OCI-LY7 (cell line): ENCODE results near the gene FAM174B. TPM values are rescaled to one million over a fixed set of nuclear protein-coding genes. Genes with fewer than 3 reads are reported as not detected.

ENCODE experiments used
- BruUV-seq: library from RNA; stranded (reverse); fragments of 400-500 nt; replicated peaks from 2 replicates; lab custom pipeline; 2021; lab: Mats Ljungman, UMichigan
- CTCF ChIA-PET: fragments of 300-600 bp; sonication (Branson Sonifier 250); formaldehyde crosslinking; loops from one replicate; lab custom pipeline; 2022; ENCODE audit warnings: antibody characterized with exemption; ENCODE audit not compliant: unreplicated experiment; lab: Charles Lee
- POLR2A ChIA-PET: fragments of 300-600 bp; sonication (Branson Sonifier 250); formaldehyde crosslinking; loops from one replicate; lab custom pipeline; 2022; ENCODE audit warnings: antibody characterized with exemption; lab: Charles Lee
- DNase-seq: peaks from one replicate; pipeline ENCODE4 v3.0.0-alpha.2; 2015; ENCODE audit warnings: low spot score
- H2AFZ ChIP-seq: fragments of 200-600 bp; sonication (generic), shearing (Covaris generic); 2 replicates; pipeline ENCODE4 v1.6.1; 2014; ENCODE audit warnings: mild to moderate bottlenecking, antibody characterized with exemption, low read length, moderate library complexity
- H3K27ac ChIP-seq: fragments of 200-600 bp; sonication (generic); 2 replicates; pipeline ENCODE4 v1.5.1; 2014; ENCODE audit warnings: mixed run types, low read depth, mild to moderate bottlenecking, moderate library complexity, low read length, inconsistent platforms; ENCODE audit not compliant: poor library complexity, severe bottlenecking
- H3K36me3 ChIP-seq: fragments of 200-600 bp; sonication (generic); 2 replicates; pipeline ENCODE4 v1.6.1; 2014; ENCODE audit warnings: mild to moderate bottlenecking, antibody characterized with exemption, low read length, moderate library complexity, mixed read lengths; ENCODE audit not compliant: insufficient read depth
- H3K4me1 ChIP-seq: fragments of 200-600 bp; sonication (generic); 2 replicates; pipeline ENCODE4 v1.5.1; 2014; ENCODE audit warnings: mild to moderate bottlenecking, low read length; ENCODE audit not compliant: insufficient read depth, poor library complexity, severe bottlenecking
- H3K4me2 ChIP-seq: fragments of 200-600 bp; sonication (generic); 2 replicates; pipeline ENCODE4 v1.6.1; 2014; ENCODE audit warnings: mild to moderate bottlenecking, low read length
- H3K4me3 ChIP-seq: fragments of 200-600 bp; sonication (generic); 2 replicates; pipeline ENCODE4 v1.5.1; 2014; ENCODE audit warnings: mild to moderate bottlenecking, low read depth, low read length; ENCODE audit not compliant: poor library complexity, severe bottlenecking
- H3K79me2 ChIP-seq: fragments of 200-600 bp; sonication (generic); 2 replicates; pipeline ENCODE4 v1.6.1; 2016; ENCODE audit warnings: low read depth, mild to moderate bottlenecking, low read length, moderate library complexity, mixed read lengths; ENCODE audit not compliant: insufficient read depth
- H3K9me2 ChIP-seq: fragments of 200-600 bp; sonication (generic); 2 replicates; pipeline ENCODE4 v1.6.1; 2016; ENCODE audit warnings: mild to moderate bottlenecking, low read length, mixed read lengths; ENCODE audit not compliant: insufficient read depth
- H3K9me3 ChIP-seq: fragments of 200-600 bp; sonication (generic); 2 replicates; pipeline ENCODE4 v1.6.1; 2014; ENCODE audit warnings: mild to moderate bottlenecking, mixed run types, low read length, mixed read lengths
- H4K20me1 ChIP-seq: fragments of 200-600 bp; sonication (generic); 2 replicates; pipeline ENCODE4 v1.6.1; 2014; ENCODE audit warnings: mild to moderate bottlenecking, antibody characterized with exemption, low read length, moderate library complexity, mixed read lengths; ENCODE audit not compliant: insufficient read depth
- CTCF ChIP-seq: fragments of 200-600 bp; sonication (generic); conservative IDR thresholded peaks from 2 replicates; pipeline ENCODE4 v1.5.1; 2014; ENCODE audit warnings: mild to moderate bottlenecking, antibody characterized with exemption, low read length, moderate library complexity, mixed read lengths
- EZH2phosphoT487 ChIP-seq: fragments of 200-600 bp; sonication (generic); IDR thresholded peaks from 2 replicates; pipeline ENCODE4 v1.6.1; 2018; ENCODE audit warnings: low read depth, borderline replicate concordance, mild to moderate bottlenecking, mixed run types, antibody characterized with exemption, low read length, moderate library complexity, mixed read lengths
- intact Hi-C: fragments of 100-400 bp; cut with micrococcal nuclease; formaldehyde crosslinking; loops from one replicate; pipeline ENCODE4 v1.10.0; 2022; ENCODE audit not compliant: unreplicated experiment
- total RNA-seq, 2 experiments: library from RNA; depleted of rRNA in 1 of 2; stranded (reverse); fragments of >200 nt in 1 of 2; shearing (Covaris generic) in 1 of 2; gene quantifications; 2 replicates each; pipeline ENCODE4 v1.2.3, GENCODE V29; 2014 to 2022

Gene FAM174B
- total RNA-seq, 2 experiments from 2014 or later = 1.3 to 24.4 TPM

DNA sequence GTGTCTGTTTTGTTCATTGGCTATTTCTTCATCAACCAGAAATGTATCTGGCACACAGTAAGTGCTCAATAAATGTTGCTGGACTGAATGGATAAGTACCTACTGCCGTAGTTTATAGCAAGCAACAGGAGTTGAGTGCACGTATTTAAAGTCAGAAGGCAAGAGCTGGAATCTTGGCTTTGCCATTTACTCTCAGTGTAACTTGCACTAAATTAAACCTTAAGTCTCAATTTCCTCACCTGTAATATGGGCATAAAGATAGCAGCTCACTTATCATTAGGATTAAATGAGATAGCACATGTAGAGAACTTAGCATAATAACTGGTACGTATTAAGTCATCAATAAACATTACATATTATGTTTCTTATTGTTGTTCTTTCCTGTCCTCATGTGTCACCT is 13.0 kb upstream of the FAM174B start:
- ChIA-PET CTCF (no interaction called here), POLR2A (no interaction called here)
- BruUV-seq = no TSS peak
- no peak overlapping the region for H2AFZ ChIP-seq
- no peaks in the 10 kb centered on the region for H3K9me2 ChIP-seq
- no peak overlapping the region for H3K27ac ChIP-seq
- no peaks in the 10 kb centered on the region for H4K20me1 ChIP-seq
- no peak overlapping the region for H3K4me3 ChIP-seq
- H3K36me3 ChIP-seq = no peaks in the 10 kb centered on the region
- H3K4me2 ChIP-seq = no peak overlapping the region
- no peaks in the 10 kb centered on the region for H3K4me1 ChIP-seq
- intact Hi-C loops = no loop called here
- no peak for TF ChIP-seq CTCF
- TF ChIP-seq EZH2phosphoT487 = no peak
- DNase-seq = no peak
- no peaks in the 10 kb centered on the region for H3K79me2 ChIP-seq
- H3K9me3 ChIP-seq = no peaks in the 10 kb centered on the region

DNA sequence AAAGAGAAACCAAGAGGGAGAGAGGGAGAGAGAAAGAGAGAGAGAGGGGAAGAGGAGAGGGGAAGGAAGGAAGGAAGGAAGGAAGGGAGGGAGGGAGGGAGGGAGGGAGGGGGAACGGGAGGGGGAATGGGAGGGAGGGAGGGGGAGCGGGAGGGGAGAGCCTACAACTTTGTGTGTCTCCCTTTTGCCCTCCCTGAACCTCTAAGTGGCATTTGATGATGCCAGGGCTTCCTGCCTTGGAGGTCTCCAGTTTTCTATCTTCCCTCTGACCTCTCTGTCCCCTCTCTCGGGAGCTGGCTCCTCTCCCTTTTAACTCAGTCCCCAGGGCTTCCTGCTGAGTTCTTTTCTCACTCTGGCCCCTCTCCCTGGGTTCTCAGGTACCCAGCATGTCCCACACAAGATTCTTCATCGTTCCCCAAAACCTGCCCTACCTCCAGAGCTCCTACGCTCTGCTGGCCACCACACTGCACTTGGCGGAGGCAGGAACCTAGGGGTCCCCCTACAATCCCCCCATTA is 12.5 kb upstream of the FAM174B start:
- Histone ChIP-seq H3K27ac (no peak overlapping the region), H3K36me3 (no peaks in the 10 kb centered on the region), H3K9me2 (no peaks in the 10 kb centered on the region), H3K4me1 (no peaks in the 10 kb centered on the region), H2AFZ (no peak overlapping the region), H3K79me2 (no peaks in the 10 kb centered on the region), H3K4me3 (no peak overlapping the region), H3K9me3 (no peaks in the 10 kb centered on the region), H4K20me1 (no peaks in the 10 kb centered on the region), H3K4me2 (no peak overlapping the region)
- no peak for TF ChIP-seq EZH2phosphoT487
- TF ChIP-seq CTCF = no peak
- CTCF ChIA-PET = no interaction called here
- no peak for DNase-seq
- POLR2A ChIA-PET = no interaction called here
- intact Hi-C loops = no loop called here
- no TSS peak for BruUV-seq

DNA sequence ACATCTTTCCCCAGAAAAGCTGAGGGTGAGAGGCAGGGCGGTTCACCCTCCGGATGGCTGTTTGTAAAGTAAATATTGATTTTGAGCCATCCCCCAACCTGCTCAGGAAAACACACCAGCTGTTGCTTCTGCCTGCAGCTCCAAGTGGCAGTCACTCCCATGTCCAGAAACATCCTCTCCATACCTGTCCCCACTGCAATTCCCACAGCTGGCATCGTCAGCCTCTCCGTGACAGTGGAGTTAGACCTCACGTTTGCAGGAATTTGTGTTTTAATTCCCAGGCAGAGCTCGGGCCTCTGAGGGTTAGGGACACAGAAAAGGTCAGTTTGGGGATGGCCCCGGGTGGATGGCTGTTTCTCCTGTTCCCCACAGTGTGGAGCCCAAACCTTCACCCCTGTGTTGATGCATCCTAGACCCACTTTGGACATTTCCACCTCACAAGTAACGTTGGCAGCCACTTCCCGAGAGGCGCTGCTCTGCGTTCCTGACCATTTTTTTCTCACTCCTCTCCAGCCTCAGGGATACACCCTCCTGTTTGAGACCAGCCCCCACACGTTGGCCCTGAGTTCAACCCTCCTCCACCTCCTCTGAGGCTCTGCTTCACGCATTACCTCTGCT is 11.8 kb upstream of the FAM174B start:
- Histone ChIP-seq H3K4me3 (no peak overlapping the region), H2AFZ (no peak overlapping the region), H3K9me2 (no peaks in the 10 kb centered on the region), H3K27ac (no peak overlapping the region), H3K4me1 (no peaks in the 10 kb centered on the region), H4K20me1 (no peaks in the 10 kb centered on the region), H3K36me3 (no peaks in the 10 kb centered on the region), H3K9me3 (no peaks in the 10 kb centered on the region), H3K79me2 (no peaks in the 10 kb centered on the region), H3K4me2 (no peak overlapping the region)
- POLR2A ChIA-PET = no interaction called here
- CTCF ChIA-PET = no interaction called here
- BruUV-seq = no TSS peak
- DNase-seq = no peak
- no peak for TF ChIP-seq EZH2phosphoT487
- intact Hi-C loops = no loop called here
